ENCODE measurements around the gene ATAD3C.

DNA sequence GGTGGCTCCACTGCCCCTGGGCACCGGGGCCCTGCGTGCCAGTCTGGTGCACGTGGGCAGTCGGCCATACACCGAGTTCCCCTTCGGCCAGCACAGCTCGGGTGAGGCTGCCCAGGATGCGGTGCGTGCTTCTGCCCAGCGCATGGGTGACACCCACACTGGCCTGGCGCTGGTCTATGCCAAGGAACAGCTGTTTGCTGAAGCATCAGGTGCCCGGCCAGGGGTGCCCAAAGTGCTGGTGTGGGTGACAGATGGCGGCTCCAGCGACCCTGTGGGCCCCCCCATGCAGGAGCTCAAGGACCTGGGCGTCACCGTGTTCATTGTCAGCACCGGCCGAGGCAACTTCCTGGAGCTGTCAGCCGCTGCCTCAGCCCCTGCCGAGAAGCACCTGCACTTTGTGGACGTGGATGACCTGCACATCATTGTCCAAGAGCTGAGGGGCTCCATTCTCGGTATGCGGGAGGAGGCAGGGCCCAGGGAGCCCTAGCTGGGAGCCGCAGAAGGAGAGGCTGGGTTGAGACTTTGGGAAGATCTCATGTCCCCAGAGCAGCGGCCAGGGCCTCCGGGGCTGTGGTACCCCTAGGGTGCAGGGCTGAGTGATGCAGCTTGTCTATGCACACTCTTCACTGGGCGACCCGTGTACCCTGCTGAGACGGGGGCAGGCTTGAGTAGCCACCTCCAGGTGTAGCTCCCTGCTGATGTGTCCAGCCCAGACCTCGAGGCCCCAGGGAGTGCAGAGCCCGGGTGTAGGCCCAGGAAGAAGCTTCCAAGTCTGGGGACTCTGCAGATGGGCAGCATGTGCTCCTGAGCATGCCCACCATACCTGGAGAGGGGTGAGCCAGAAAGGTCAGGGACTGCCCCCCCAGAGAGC lies 12.2 kb upstream of the ATAD3C start:
- no peak for TF ChIP-seq POLR2AphosphoS5 (IDR thresholded peaks at IDR 0.05; ENCODE audit: low read depth, low read length)
- no peak for TF ChIP-seq POLR2A (IDR thresholded peaks at IDR 0.05; ENCODE audit: low read depth, low read length)
- no peak for TF ChIP-seq TAF1 (IDR thresholded peaks at IDR 0.05; ENCODE audit: low read depth, low read length)
- no peak for TF ChIP-seq SPI1 (IDR thresholded peaks at IDR 0.05; ENCODE audit: low read depth, low read length)
- no peak for TF ChIP-seq PAX5 (IDR thresholded peaks at IDR 0.05; ENCODE audit: insufficient read depth, low read length, severe bottlenecking)

All from GM12891 (cell line).